ENCODE measurements around the gene IZUMO1. TPM values are rescaled to one million over a fixed set of nuclear protein-coding genes. Genes with fewer than 3 reads are reported as not detected.
A peak's percentile ranks its signal among the peaks of the same experiment; 100 is the strongest.

IZUMO1 gene
- total and polyA plus RNA-seq, 2 of the 13 experiments (the other 11 are each of a cell fraction or from before 2014, with no cell fraction given): 0.07 to 0.22 TPM

DNA sequence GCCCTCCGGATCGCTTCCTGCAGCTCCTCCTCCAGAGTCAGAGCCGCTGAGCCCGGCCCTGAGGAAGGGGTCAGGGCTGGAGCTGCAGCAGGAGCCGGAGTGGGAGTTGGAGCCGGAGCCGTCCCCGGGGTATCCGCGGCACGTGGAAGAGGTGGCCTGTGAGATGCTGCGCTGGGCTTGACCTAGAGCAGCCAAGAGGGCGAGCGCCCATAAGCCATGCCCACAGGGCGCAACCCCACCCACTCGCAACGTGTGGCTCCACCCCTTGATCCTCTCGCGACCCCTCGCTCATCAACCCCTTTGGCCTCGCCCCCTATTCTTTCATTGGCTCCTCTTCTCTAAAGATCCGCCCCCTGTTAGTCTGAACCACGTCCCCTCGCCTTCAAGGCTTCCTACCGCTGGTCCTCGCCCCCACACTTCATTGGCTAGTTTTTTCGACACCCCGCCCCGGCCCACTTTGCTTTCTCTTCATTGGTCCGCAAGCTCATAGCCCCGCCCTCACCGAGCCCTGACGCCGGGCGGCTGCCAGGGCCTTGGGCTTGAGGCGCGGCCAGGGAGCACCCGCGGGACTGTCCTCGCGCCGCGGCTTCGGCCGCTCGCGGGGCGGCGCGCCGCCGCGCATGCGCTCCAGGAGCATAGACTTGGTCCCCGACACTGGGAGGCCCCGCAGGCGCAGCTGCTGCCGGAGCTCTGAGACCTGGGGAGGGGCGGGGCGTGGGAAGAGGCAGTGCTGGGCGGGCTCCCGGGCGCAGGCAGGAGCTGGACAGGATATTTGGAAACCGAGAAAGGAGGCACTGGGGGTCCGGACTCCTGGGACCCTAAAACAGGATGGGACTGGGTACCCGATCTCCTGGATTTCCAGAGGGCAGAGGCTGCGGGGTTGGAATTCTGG is 32.6 kb downstream of the IZUMO1 start (continued):
- TF ChIP-seq, protein P1, sequence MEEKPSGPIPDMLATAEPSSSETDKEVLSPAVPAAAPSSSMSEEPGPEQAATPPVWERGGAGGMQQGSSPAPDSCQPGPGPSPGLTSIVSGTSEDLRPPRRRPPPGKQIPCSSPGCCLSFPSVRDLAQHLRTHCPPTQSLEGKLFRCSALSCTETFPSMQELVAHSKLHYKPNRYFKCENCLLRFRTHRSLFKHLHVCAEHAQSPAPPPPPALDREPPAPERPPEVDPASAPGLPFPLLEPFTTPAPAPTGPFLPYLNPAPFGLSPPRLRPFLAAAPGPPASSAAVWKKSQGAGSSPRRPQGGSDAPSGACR (CRISPR knock-in tag; IDR thresholded peaks at IDR 0.05): no peak
- TF ChIP-seq ETV6 (CRISPR knock-in tag; conservative IDR thresholded peaks at IDR 0.05) (no peak), ZNF761 (CRISPR knock-in tag; conservative IDR thresholded peaks at IDR 0.05) (peak; percentile 67; the same call in 1 of the 2 replicates), ZNF589 (CRISPR knock-in tag; conservative IDR thresholded peaks at IDR 0.05) (no peak), ZC3H4 (CRISPR knock-in tag; IDR thresholded peaks at IDR 0.05; ENCODE audit: borderline replicate concordance) (no peak), ZNF24 (IDR thresholded peaks at IDR 0.05) (no peak), CREM (IDR thresholded peaks at IDR 0.05) (peak; percentile 47), CREM (CRISPR knock-in tag; IDR thresholded peaks at IDR 0.05) (no peak), ZNF10 (CRISPR knock-in tag; IDR thresholded peaks at IDR 0.05; ENCODE audit: borderline replicate concordance, low read depth) (no peak), ZNF615 (CRISPR knock-in tag; IDR thresholded peaks at IDR 0.05; ENCODE audit: borderline replicate concordance) (no peak), ATAD3A (CRISPR knock-in tag; IDR thresholded peaks at IDR 0.05) (no peak), ZNF850 (CRISPR knock-in tag; conservative IDR thresholded peaks at IDR 0.05) (no peak; the same call in 1 of the 2 replicates), FOXO1 (CRISPR knock-in tag; IDR thresholded peaks at IDR 0.05) (no peak), CBX1 (IDR thresholded peaks at IDR 0.05; ENCODE audit: low read depth) (no peak)
- TF ChIP-seq, protein P2, sequence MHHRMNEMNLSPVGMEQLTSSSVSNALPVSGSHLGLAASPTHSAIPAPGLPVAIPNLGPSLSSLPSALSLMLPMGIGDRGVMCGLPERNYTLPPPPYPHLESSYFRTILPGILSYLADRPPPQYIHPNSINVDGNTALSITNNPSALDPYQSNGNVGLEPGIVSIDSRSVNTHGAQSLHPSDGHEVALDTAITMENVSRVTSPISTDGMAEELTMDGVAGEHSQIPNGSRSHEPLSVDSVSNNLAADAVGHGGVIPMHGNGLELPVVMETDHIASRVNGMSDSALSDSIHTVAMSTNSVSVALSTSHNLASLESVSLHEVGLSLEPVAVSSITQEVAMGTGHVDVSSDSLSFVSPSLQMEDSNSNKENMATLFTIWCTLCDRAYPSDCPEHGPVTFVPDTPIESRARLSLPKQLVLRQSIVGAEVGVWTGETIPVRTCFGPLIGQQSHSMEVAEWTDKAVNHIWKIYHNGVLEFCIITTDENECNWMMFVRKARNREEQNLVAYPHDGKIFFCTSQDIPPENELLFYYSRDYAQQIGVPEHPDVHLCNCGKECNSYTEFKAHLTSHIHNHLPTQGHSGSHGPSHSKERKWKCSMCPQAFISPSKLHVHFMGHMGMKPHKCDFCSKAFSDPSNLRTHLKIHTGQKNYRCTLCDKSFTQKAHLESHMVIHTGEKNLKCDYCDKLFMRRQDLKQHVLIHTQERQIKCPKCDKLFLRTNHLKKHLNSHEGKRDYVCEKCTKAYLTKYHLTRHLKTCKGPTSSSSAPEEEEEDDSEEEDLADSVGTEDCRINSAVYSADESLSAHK (CRISPR knock-in tag; IDR thresholded peaks at IDR 0.05; ENCODE audit: borderline replicate concordance): no peak; the same call in 1 of the 2 replicates
- TF ChIP-seq, protein P3, sequence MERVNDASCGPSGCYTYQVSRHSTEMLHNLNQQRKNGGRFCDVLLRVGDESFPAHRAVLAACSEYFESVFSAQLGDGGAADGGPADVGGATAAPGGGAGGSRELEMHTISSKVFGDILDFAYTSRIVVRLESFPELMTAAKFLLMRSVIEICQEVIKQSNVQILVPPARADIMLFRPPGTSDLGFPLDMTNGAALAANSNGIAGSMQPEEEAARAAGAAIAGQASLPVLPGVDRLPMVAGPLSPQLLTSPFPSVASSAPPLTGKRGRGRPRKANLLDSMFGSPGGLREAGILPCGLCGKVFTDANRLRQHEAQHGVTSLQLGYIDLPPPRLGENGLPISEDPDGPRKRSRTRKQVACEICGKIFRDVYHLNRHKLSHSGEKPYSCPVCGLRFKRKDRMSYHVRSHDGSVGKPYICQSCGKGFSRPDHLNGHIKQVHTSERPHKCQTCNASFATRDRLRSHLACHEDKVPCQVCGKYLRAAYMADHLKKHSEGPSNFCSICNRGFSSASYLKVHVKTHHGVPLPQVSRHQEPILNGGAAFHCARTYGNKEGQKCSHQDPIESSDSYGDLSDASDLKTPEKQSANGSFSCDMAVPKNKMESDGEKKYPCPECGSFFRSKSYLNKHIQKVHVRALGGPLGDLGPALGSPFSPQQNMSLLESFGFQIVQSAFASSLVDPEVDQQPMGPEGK (CRISPR knock-in tag; IDR thresholded peaks at IDR 0.05): no peak
- TF ChIP-seq, protein P4, sequence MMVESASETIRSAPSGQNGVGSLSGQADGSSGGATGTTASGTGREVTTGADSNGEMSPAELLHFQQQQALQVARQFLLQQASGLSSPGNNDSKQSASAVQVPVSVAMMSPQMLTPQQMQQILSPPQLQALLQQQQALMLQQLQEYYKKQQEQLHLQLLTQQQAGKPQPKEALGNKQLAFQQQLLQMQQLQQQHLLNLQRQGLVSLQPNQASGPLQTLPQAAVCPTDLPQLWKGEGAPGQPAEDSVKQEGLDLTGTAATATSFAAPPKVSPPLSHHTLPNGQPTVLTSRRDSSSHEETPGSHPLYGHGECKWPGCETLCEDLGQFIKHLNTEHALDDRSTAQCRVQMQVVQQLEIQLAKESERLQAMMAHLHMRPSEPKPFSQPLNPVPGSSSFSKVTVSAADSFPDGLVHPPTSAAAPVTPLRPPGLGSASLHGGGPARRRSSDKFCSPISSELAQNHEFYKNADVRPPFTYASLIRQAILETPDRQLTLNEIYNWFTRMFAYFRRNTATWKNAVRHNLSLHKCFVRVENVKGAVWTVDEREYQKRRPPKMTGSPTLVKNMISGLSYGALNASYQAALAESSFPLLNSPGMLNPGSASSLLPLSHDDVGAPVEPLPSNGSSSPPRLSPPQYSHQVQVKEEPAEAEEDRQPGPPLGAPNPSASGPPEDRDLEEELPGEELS (CRISPR knock-in tag; IDR thresholded peaks at IDR 0.05): no peak
- TF ChIP-seq, protein P5, sequence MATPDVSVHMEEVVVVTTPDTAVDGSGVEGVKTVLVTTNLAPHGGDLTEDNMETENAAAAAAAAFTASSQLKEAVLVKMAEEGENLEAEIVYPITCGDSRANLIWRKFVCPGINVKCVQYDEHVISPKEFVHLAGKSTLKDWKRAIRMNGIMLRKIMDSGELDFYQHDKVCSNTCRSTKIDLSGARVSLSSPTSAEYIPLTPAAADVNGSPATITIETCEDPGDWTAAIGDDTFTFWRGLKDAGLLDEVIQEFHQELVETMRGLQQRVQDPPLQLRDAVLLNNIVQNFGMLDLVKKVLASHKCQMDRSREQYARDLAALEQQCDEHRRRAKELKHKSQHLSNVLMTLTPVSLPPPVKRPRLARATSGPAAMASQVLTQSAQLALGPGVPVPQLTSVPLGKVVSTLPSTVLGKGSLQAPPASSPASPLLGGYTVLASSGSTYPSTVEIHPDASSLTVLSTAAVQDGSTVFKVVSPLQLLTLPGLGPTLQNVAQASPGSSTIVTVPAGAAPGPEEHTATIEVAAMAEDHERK (CRISPR knock-in tag; IDR thresholded peaks at IDR 0.05; ENCODE audit: low read depth): no peak
- TF ChIP-seq, protein P6, sequence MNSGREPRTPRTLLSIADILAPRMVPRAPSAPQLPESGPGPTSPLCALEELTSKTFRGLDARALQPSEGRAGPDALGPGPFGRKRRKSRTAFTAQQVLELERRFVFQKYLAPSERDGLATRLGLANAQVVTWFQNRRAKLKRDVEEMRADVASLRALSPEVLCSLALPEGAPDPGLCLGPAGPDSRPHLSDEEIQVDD (CRISPR knock-in tag; IDR thresholded peaks at IDR 0.05; ENCODE audit: borderline replicate concordance): 0 out of 2 replicates have a peak, but pooled peaks have one; percentile 43

Measured in HepG2 (cell line).